Adrenal gland (tissue), 12 donors: ENCODE measurements around the gene CNOT8. TPM values are rescaled to one million over a fixed set of nuclear protein-coding genes. Genes with fewer than 3 reads are reported as not detected.

ENCODE experiments used
- DNase-seq, 7 donors: peaks; one replicate each; pipeline ENCODE4 v3.0.0-alpha.2; 2019 to 2020
- H3K27ac ChIP-seq, 5 donors: fragments of 200-600 bp; sonication (generic) in 4 of 5; 1 replicate in 3 of 5; 2 replicates in 2 of 5; pipeline versions ENCODE4 v1.5.1 to v1.8.0; 2016 to 2020; ENCODE audit warnings: mild to moderate bottlenecking in 1 of 5
- H3K27me3 ChIP-seq: fragments of 200-600 bp; 2 replicates; pipeline ENCODE4 v1.8.0; 2021
- H3K36me3 ChIP-seq, 2 donors: fragments of 200-600 bp; replicated peaks in 1 of 2; 1 replicate in 1 of 2; 2 replicates in 1 of 2; pipeline versions ENCODE4 v1.5.1 to v1.8.0; 2018 to 2022
- H3K4me1 ChIP-seq, 2 donors: fragments of 200-600 bp; replicated peaks in 1 of 2; 1 replicate in 1 of 2; 2 replicates in 1 of 2; pipeline versions ENCODE4 v1.5.1 to v1.8.0; 2018 to 2021
- H3K4me3 ChIP-seq, 4 donors: fragments of 200-600 bp; sonication (generic) in 3 of 4; one replicate each; pipeline ENCODE4 v1.5.1; 2016 to 2018
- H3K9me3 ChIP-seq, 3 donors: fragments of 200-600 bp; sonication (generic) in 1 of 3; replicated peaks in 1 of 3; 1 replicate in 2 of 3; 2 replicates in 1 of 3; pipeline versions ENCODE4 v1.5.1 to v1.8.0; 2016 to 2021
- POLR2A ChIP-seq, 2 donors: fragments of 450-650 bp; IDR thresholded peaks; one replicate each; pipeline ENCODE4 v1.6.1; 2017; ENCODE audit warnings: antibody characterized with exemption in 2 of 2, mild to moderate bottlenecking in 2 of 2, moderate library complexity in 1 of 2
- WGBS, 4 donors: extraction: QIAGEN DNeasy Blood & Tissue Kit in 2 of 4; methylation state at CpG; one replicate each; pipeline versions ENCODE4 v1.1.5 to v1.1.7; 2013 to 2017; 5-methylcytosine and 5-hydroxymethylcytosine counted together
- intact Hi-C, 2 donors: fragments of 100-400 bp; cut with DNase I; formaldehyde crosslinking; loops; one replicate each; pipeline versions ENCODE4 v1.14.1 to v1.15.0; 2022 to 2023
- polyA plus RNA-seq, 3 donors: library from polyadenylated mRNA; stranded (reverse); fragments of 200-250 nt in 2 of 3; fragments of 350-450 nt in 1 of 3; fragmentation: Illumina TruSeq in 1 of 3; extraction: RNeasy Lipid Tissue Mini Kit (QIAGEN cat#74804) in 1 of 3; gene quantifications; one replicate each; pipeline ENCODE4 v1.2.3, GENCODE V29; 2013 to 2014
- total RNA-seq, 9 donors: library from RNA; depleted of rRNA in 4 of 9; stranded (reverse); fragments of >200 nt in 4 of 9; fragments of 120-200 nt in 1 of 9; fragmentation: NEBNext Ultra II Directional in 1 of 9; extraction: Animal tissue kit (Norgen Biotek cat#: 25700) in 1 of 9; gene quantifications; one replicate each; pipeline versions ENCODE4 v1.1.0 to v1.2.4, GENCODE V29; 2013 to 2023
- TF ChIP-seq, protein P1 (sequence below), 6 experiments: fragments of 450-650 bp in 4 of 6; fragments of 200-600 bp in 2 of 6; sonication (generic) in 1 of 6; IDR thresholded peaks; 1 replicate in 5 of 6; 2 replicates in 1 of 6; pipeline versions ENCODE4 v1.5.1 to v1.8.0; 2016 to 2021; ENCODE audit warnings: antibody characterized with exemption in 6 of 6, mild to moderate bottlenecking in 2 of 6, moderate library complexity in 1 of 6
- donor health status: healthy with polysubstance abuse.
- donor health status: Bipolar disorder and iron deficiency.
- donor health status: DM: yes; HTN: yes; CAD: no.
- donor health status: DM: no; HTN: no; CAD: no.
- donor health status: DM: no; HTN: no; CAD: no.
- donor health status: DM: yes; HTN: yes; CAD: no.

Gene CNOT8
- total and polyA plus RNA-seq, 12 donors = 25.6 to 109 (median 67.6) TPM

DNA sequence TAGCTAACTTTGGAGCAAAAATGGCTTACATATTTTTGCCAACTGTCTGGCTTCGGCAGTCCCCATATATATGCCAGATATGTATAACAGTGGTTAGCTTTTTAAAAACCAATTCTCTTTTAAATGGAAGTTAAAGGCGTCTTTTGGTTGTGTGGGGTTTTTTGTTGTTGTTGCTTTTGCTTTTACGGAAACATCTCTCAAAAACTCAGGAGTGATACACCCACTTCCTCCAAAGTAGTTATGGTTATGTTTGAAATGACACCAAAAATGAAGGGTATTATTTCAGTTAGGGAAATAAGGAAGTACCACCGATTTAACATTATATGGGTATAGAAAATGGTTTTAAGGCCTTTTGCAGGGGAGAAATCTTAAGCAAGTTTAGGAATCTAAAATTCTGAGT is 2.3 kb downstream of the CNOT8 start:
- WGBS, 4 donors = 27 to 38% (median 31%) methylated on average over 4 of the region's 4 CpGs

DNA sequence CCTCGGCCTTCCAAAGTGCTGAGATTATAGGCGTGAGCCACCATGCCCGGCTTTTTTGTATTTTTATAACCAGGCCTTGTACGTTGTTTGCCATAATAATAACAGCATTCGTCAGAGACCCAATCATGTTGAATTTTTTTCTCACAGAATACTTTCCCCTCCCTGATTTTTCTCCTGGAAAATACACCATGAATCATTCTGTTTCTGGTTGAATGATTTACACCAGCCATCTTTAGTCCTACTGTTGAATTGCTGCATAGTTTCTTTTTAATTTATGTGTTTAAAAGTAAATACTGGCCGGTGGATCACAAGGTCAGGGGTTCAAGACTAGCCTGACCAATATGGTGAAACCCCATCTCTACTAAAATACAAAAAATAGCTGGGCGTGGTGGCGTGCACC is 3.5 kb downstream of the CNOT8 start:
- peak overlapping the region in 1 of 4 donors; percentile 88 for H3K4me3 ChIP-seq
- TF ChIP-seq, protein P1, sequence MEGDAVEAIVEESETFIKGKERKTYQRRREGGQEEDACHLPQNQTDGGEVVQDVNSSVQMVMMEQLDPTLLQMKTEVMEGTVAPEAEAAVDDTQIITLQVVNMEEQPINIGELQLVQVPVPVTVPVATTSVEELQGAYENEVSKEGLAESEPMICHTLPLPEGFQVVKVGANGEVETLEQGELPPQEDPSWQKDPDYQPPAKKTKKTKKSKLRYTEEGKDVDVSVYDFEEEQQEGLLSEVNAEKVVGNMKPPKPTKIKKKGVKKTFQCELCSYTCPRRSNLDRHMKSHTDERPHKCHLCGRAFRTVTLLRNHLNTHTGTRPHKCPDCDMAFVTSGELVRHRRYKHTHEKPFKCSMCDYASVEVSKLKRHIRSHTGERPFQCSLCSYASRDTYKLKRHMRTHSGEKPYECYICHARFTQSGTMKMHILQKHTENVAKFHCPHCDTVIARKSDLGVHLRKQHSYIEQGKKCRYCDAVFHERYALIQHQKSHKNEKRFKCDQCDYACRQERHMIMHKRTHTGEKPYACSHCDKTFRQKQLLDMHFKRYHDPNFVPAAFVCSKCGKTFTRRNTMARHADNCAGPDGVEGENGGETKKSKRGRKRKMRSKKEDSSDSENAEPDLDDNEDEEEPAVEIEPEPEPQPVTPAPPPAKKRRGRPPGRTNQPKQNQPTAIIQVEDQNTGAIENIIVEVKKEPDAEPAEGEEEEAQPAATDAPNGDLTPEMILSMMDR (IDR thresholded peaks at IDR 0.05) = no peak
- peak in 1 of 2 donors; percentile 7 for TF ChIP-seq POLR2A (IDR thresholded peaks at IDR 0.05)
- peak overlapping the region in 4 of 5 donors; percentile 9 to 100 (median 99) for H3K27ac ChIP-seq

More for the DNA sequence above, 2.3 kb downstream of the CNOT8 start:
- no peaks in the 10 kb centered on the region for H3K9me3 ChIP-seq
- H3K4me3 ChIP-seq = peak overlapping the region in 1 of 4 donors; percentile 88
- no peak for DNase-seq
- TF ChIP-seq, protein P1 (IDR thresholded peaks at IDR 0.05) = no peak
- TF ChIP-seq POLR2A (IDR thresholded peaks at IDR 0.05) = no peak
- H3K36me3 ChIP-seq = peaks cover 0 to 16% of the 10 kb centered on the region in 2 donors
- peak overlapping the region; percentile 36 to 100 (median 99) for H3K27ac ChIP-seq
- no peaks in the 10 kb centered on the region for H3K27me3 ChIP-seq
- H3K4me1 ChIP-seq = peaks cover 28 to 49% of the 10 kb centered on the region in 2 donors
- intact Hi-C loops = loop anchor here in 1 of 2 donors (10.0 kb wide), 1 partner anchor 74 kb away; the partner anchor contains the start of gene GEMIN5

DNA sequence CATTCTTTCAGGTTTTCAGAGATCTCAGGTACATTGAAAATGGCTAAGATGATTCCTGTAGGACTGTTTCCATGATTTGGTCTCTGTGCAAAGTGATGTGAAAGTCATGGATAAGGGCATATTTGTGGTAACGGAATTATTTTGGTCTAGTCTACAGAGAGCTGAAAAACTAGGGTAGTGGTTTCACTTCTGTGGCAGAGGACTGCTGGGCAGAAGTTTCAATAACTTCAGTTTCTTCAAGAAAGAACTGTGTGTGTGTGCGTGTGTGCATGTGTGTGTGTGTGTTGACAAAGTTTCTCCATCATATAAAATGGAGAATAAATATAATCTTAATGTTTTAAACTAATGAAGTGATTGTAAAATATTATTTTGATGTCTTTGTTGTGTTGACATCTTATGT is 4.3 kb downstream of the CNOT8 start:
- H3K9me3 ChIP-seq = no peaks in the 10 kb centered on the region
- DNase-seq = peak in 1 of 7 donors; percentile 9
- 75 to 85% (median 81%) methylated on average over 2 of the region's 2 CpGs for WGBS, 4 donors
- no peak overlapping the region for H3K4me3 ChIP-seq
- H3K27me3 ChIP-seq = no peaks in the 10 kb centered on the region
- intact Hi-C loops = loop anchor here in 1 of 2 donors (10.0 kb wide), 1 partner anchor 72 kb away; the partner anchor contains the start of gene GEMIN5
- peak overlapping the region in 1 of 5 donors; percentile 100 for H3K27ac ChIP-seq
- no peak for TF ChIP-seq POLR2A (IDR thresholded peaks at IDR 0.05)
- TF ChIP-seq, protein P1 (IDR thresholded peaks at IDR 0.05) = no peak
- peaks cover 30 to 49% of the 10 kb centered on the region in 2 donors for H3K4me1 ChIP-seq
- H3K36me3 ChIP-seq = peaks cover 0 to 26% of the 10 kb centered on the region in 2 donors

More for the DNA sequence above, 3.5 kb downstream of the CNOT8 start:
- Histone ChIP-seq H3K9me3 (no peaks in the 10 kb centered on the region), H3K36me3 (peaks cover 0 to 26% of the 10 kb centered on the region in 2 donors), H3K4me1 (peaks cover 31 to 51% of the 10 kb centered on the region in 2 donors), H3K27me3 (no peaks in the 10 kb centered on the region)
- peak in 1 of 7 donors; percentile 40 for DNase-seq
- intact Hi-C loops = loop anchor here in 1 of 2 donors (10.0 kb wide), 1 partner anchor 73 kb away; the partner anchor contains the start of gene GEMIN5
- 45 to 60% (median 47%) methylated on average over 8 of the region's 8 CpGs for WGBS, 4 donors

DNA sequence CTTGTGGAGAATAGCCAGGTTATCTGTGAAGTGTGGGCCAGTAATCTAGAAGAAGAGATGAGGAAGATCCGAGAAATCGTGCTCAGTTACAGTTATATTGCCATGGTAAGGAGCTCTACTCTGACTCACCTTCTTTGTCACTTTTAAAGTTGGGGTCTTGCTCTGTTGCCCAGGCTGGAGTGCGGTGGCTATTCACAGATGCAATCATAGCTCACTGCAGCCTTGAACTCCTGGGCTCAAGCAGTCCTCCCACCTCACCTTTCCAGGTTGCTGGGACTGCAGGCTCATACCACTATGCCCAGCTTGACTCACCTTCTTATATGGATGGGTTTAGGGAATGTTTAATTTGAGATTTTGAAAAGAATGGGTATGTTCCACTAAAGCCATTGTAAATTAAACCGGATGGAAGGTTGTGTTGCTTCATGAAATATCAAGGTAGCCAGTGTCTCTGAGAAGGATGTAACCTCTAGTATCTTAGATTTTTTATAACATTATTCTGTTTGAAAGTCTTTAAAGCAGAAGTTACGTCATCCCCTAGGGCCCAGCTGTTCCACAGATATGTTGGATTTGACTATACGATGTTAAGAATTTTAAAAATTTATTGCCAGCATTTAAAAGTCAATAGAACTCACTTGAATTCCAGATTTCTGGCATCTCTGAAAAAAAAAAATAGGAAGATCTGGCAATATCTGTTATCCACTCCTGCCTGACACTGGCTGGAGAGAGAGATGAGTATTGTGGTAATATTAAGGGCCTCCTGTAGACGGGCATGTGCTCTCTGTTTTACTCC is 5.1 kb downstream of the CNOT8 start:
- peaks cover 0 to 29% of the 10 kb centered on the region in 2 donors for H3K36me3 ChIP-seq
- H3K4me3 ChIP-seq = no peak overlapping the region
- DNase-seq = peak in 1 of 7 donors; percentile 29
- 77 to 89% (median 89%) methylated on average over 7 of the region's 7 CpGs for WGBS, 4 donors
- peak overlapping the region in 1 of 5 donors; percentile 25 for H3K27ac ChIP-seq
- intact Hi-C loops = loop anchor here in 1 of 2 donors (10.0 kb wide), 1 partner anchor 71 kb away; the partner anchor contains the start of gene GEMIN5
- H3K4me1 ChIP-seq = peaks cover 30 to 49% of the 10 kb centered on the region in 2 donors
- TF ChIP-seq POLR2A (IDR thresholded peaks at IDR 0.05) = no peak
- TF ChIP-seq, protein P1 (IDR thresholded peaks at IDR 0.05) = no peak
- H3K9me3 ChIP-seq = no peaks in the 10 kb centered on the region
- no peaks in the 10 kb centered on the region for H3K27me3 ChIP-seq
